Subcutaneous adipose tissue (tissue), 4 donors: Measurements from ENCODE around the gene CLCN1. TPM values are rescaled to one million over a fixed set of nuclear protein-coding genes. Genes with fewer than 3 reads are reported as not detected.

Experiments used
- CTCF ChIP-seq: fragments of 450-650 bp; IDR thresholded peaks from one replicate; pipeline ENCODE4 v1.5.1; 2016; ENCODE audit warnings: low read depth, mild to moderate bottlenecking, control low read depth, antibody characterized with exemption, moderate library complexity
- total RNA-seq, 4 donors: library from RNA; depleted of rRNA; stranded (reverse); fragments of >200 nt; gene quantifications; one replicate each; pipeline ENCODE4 v1.1.0, GENCODE V29; 2016

Gene CLCN1
- total RNA-seq, 4 donors from 2014 or later = 0.38 TPM; not detected in 3

GRCh38 chr7:143368387-143368786 is 52.5 kb downstream of the CLCN1 start:
- no peak for TF ChIP-seq CTCF

- TF ChIP-seq CTCF = no peak
Measured at GRCh38 chr7:143369678-143370651, 54.1 kb downstream of the CLCN1 start.

GRCh38 chr7:143372070-143372469 is 56.2 kb downstream of the CLCN1 start:
- no peak for TF ChIP-seq CTCF

- TF ChIP-seq CTCF = no peak
Measured at GRCh38 chr7:143373255-143373794, 57.4 kb downstream of the CLCN1 start.

- no peak for TF ChIP-seq CTCF
Measured at GRCh38 chr7:143374561-143374960, 58.6 kb downstream of the CLCN1 start.

- no peak for TF ChIP-seq CTCF
Measured at GRCh38 chr7:143375298-143376034, 59.6 kb downstream of the CLCN1 start.

GRCh38 chr7:143376396-143376795 is 60.5 kb downstream of the CLCN1 start:
- no peak for TF ChIP-seq CTCF
